ENCODE results near the gene DUSP9.

Gene DUSP9

GRCh38 chrX:153631346-153631745, 15.7 kb upstream of the DUSP9 start:
- Histone ChIP-seq H3K27me3 (ENCODE audit: control insufficient read depth, insufficient read depth, low read length) (no peaks in the 10 kb centered on the region), H3K9ac (ENCODE audit: low read depth, low read length) (no peak overlapping the region), H3K4me3 (ENCODE audit: low read depth, low read length) (no peak overlapping the region), H3K27ac (ENCODE audit: low read depth, low read length) (no peak overlapping the region), H3K9me3 (ENCODE audit: control insufficient read depth, insufficient read depth, low read length) (peaks cover 24% of the 10 kb centered on the region; the same call in 1 of the 2 replicates), H3K4me1 (ENCODE audit: control insufficient read depth, insufficient read depth, low read length) (no peaks in the 10 kb centered on the region), H3K36me3 (ENCODE audit: control insufficient read depth, insufficient read depth, low read length) (no peaks in the 10 kb centered on the region)

- H3K36me3 ChIP-seq (ENCODE audit: control insufficient read depth, insufficient read depth, low read length) = no peaks in the 10 kb centered on the region
- H3K4me3 ChIP-seq (ENCODE audit: low read depth, low read length) = no peak overlapping the region
- H3K9ac ChIP-seq (ENCODE audit: low read depth, low read length) = no peak overlapping the region
- H3K4me1 ChIP-seq (ENCODE audit: control insufficient read depth, insufficient read depth, low read length) = no peaks in the 10 kb centered on the region
- H3K27ac ChIP-seq (ENCODE audit: low read depth, low read length) = no peak overlapping the region
- H3K9me3 ChIP-seq (ENCODE audit: control insufficient read depth, insufficient read depth, low read length) = peaks cover 24% of the 10 kb centered on the region; the same call in 1 of the 2 replicates
- no peaks in the 10 kb centered on the region for H3K27me3 ChIP-seq (ENCODE audit: control insufficient read depth, insufficient read depth, low read length)
Measured at GRCh38 chrX:153631907-153632594, 15.0 kb upstream of the DUSP9 start.

- H3K27ac ChIP-seq (ENCODE audit: low read depth, low read length) = no peak overlapping the region
- no peaks in the 10 kb centered on the region for H3K36me3 ChIP-seq (ENCODE audit: control insufficient read depth, insufficient read depth, low read length)
- peaks cover 28% of the 10 kb centered on the region; the same call in 1 of the 2 replicates for H3K9me3 ChIP-seq (ENCODE audit: control insufficient read depth, insufficient read depth, low read length)
- no peak overlapping the region for H3K4me3 ChIP-seq (ENCODE audit: low read depth, low read length)
- H3K9ac ChIP-seq (ENCODE audit: low read depth, low read length) = no peak overlapping the region
- no peaks in the 10 kb centered on the region for H3K27me3 ChIP-seq (ENCODE audit: control insufficient read depth, insufficient read depth, low read length)
- no peaks in the 10 kb centered on the region for H3K4me1 ChIP-seq (ENCODE audit: control insufficient read depth, insufficient read depth, low read length)
Measured at GRCh38 chrX:153632595-153632946, 14.4 kb upstream of the DUSP9 start.

GRCh38 chrX:153633048-153633447, 14.0 kb upstream of the DUSP9 start:
- H3K27me3 ChIP-seq (ENCODE audit: control insufficient read depth, insufficient read depth, low read length) = no peaks in the 10 kb centered on the region
- H3K4me1 ChIP-seq (ENCODE audit: control insufficient read depth, insufficient read depth, low read length) = no peaks in the 10 kb centered on the region
- no peaks in the 10 kb centered on the region for H3K36me3 ChIP-seq (ENCODE audit: control insufficient read depth, insufficient read depth, low read length)
- H3K9me3 ChIP-seq (ENCODE audit: control insufficient read depth, insufficient read depth, low read length) = peaks cover 28% of the 10 kb centered on the region; the same call in 1 of the 2 replicates
- H3K9ac ChIP-seq (ENCODE audit: low read depth, low read length) = no peak overlapping the region
- no peak overlapping the region for H3K27ac ChIP-seq (ENCODE audit: low read depth, low read length)
- H3K4me3 ChIP-seq (ENCODE audit: low read depth, low read length) = no peak overlapping the region

GRCh38 chrX:153633607-153634180, 13.3 kb upstream of the DUSP9 start:
- Histone ChIP-seq H3K27me3 (ENCODE audit: control insufficient read depth, insufficient read depth, low read length) (no peaks in the 10 kb centered on the region), H3K4me3 (ENCODE audit: low read depth, low read length) (no peak overlapping the region), H3K4me1 (ENCODE audit: control insufficient read depth, insufficient read depth, low read length) (no peaks in the 10 kb centered on the region), H3K9ac (ENCODE audit: low read depth, low read length) (no peak overlapping the region), H3K36me3 (ENCODE audit: control insufficient read depth, insufficient read depth, low read length) (no peaks in the 10 kb centered on the region), H3K9me3 (ENCODE audit: control insufficient read depth, insufficient read depth, low read length) (peaks cover 22% of the 10 kb centered on the region; the same call in 1 of the 2 replicates), H3K27ac (ENCODE audit: low read depth, low read length) (no peak overlapping the region)

GRCh38 chrX:153634236-153634635, 12.8 kb upstream of the DUSP9 start:
- no peaks in the 10 kb centered on the region for H3K36me3 ChIP-seq (ENCODE audit: control insufficient read depth, insufficient read depth, low read length)
- H3K27me3 ChIP-seq (ENCODE audit: control insufficient read depth, insufficient read depth, low read length) = no peaks in the 10 kb centered on the region
- H3K27ac ChIP-seq (ENCODE audit: low read depth, low read length) = no peak overlapping the region
- no peak overlapping the region for H3K4me3 ChIP-seq (ENCODE audit: low read depth, low read length)
- no peak overlapping the region for H3K9ac ChIP-seq (ENCODE audit: low read depth, low read length)
- H3K4me1 ChIP-seq (ENCODE audit: control insufficient read depth, insufficient read depth, low read length) = no peaks in the 10 kb centered on the region
- peaks cover 22% of the 10 kb centered on the region; the same call in 1 of the 2 replicates for H3K9me3 ChIP-seq (ENCODE audit: control insufficient read depth, insufficient read depth, low read length)

GRCh38 chrX:153634832-153635231, 12.2 kb upstream of the DUSP9 start:
- H3K9ac ChIP-seq (ENCODE audit: low read depth, low read length) = no peak overlapping the region
- no peak overlapping the region for H3K4me3 ChIP-seq (ENCODE audit: low read depth, low read length)
- H3K4me1 ChIP-seq (ENCODE audit: control insufficient read depth, insufficient read depth, low read length) = no peaks in the 10 kb centered on the region
- peaks cover 19% of the 10 kb centered on the region; the same call in 1 of the 2 replicates for H3K9me3 ChIP-seq (ENCODE audit: control insufficient read depth, insufficient read depth, low read length)
- H3K27ac ChIP-seq (ENCODE audit: low read depth, low read length) = no peak overlapping the region
- no peaks in the 10 kb centered on the region for H3K36me3 ChIP-seq (ENCODE audit: control insufficient read depth, insufficient read depth, low read length)
- H3K27me3 ChIP-seq (ENCODE audit: control insufficient read depth, insufficient read depth, low read length) = no peaks in the 10 kb centered on the region; the same call in 1 of the 2 replicates

- peaks cover 18% of the 10 kb centered on the region; the same call in 1 of the 2 replicates for H3K9me3 ChIP-seq (ENCODE audit: control insufficient read depth, insufficient read depth, low read length)
- H3K27ac ChIP-seq (ENCODE audit: low read depth, low read length) = no peak overlapping the region
- H3K4me1 ChIP-seq (ENCODE audit: control insufficient read depth, insufficient read depth, low read length) = no peaks in the 10 kb centered on the region
- H3K27me3 ChIP-seq (ENCODE audit: control insufficient read depth, insufficient read depth, low read length) = peaks cover 5% of the 10 kb centered on the region
- H3K4me3 ChIP-seq (ENCODE audit: low read depth, low read length) = no peak overlapping the region
- no peak overlapping the region for H3K9ac ChIP-seq (ENCODE audit: low read depth, low read length)
- no peaks in the 10 kb centered on the region for H3K36me3 ChIP-seq (ENCODE audit: control insufficient read depth, insufficient read depth, low read length)
Measured at GRCh38 chrX:153635388-153635787, 11.6 kb upstream of the DUSP9 start.

- Histone ChIP-seq H3K27ac (ENCODE audit: low read depth, low read length) (no peak overlapping the region), H3K9ac (ENCODE audit: low read depth, low read length) (no peak overlapping the region), H3K4me3 (ENCODE audit: low read depth, low read length) (no peak overlapping the region), H3K36me3 (ENCODE audit: control insufficient read depth, insufficient read depth, low read length) (no peaks in the 10 kb centered on the region), H3K4me1 (ENCODE audit: control insufficient read depth, insufficient read depth, low read length) (no peaks in the 10 kb centered on the region), H3K27me3 (ENCODE audit: control insufficient read depth, insufficient read depth, low read length) (peaks cover 12% of the 10 kb centered on the region), H3K9me3 (ENCODE audit: control insufficient read depth, insufficient read depth, low read length) (peaks cover 22% of the 10 kb centered on the region; the same call in 1 of the 2 replicates)
Measured at GRCh38 chrX:153635788-153636668, 11.0 kb upstream of the DUSP9 start.

GRCh38 chrX:153636716-153637115, 10.3 kb upstream of the DUSP9 start:
- H3K9ac ChIP-seq (ENCODE audit: low read depth, low read length) = no peak overlapping the region
- no peak overlapping the region for H3K4me3 ChIP-seq (ENCODE audit: low read depth, low read length)
- peaks cover 22% of the 10 kb centered on the region; the same call in 1 of the 2 replicates for H3K9me3 ChIP-seq (ENCODE audit: control insufficient read depth, insufficient read depth, low read length)
- peaks cover 18% of the 10 kb centered on the region for H3K27me3 ChIP-seq (ENCODE audit: control insufficient read depth, insufficient read depth, low read length)
- no peak overlapping the region for H3K27ac ChIP-seq (ENCODE audit: low read depth, low read length)
- H3K4me1 ChIP-seq (ENCODE audit: control insufficient read depth, insufficient read depth, low read length) = no peaks in the 10 kb centered on the region; the same call in 1 of the 2 replicates
- H3K36me3 ChIP-seq (ENCODE audit: control insufficient read depth, insufficient read depth, low read length) = no peaks in the 10 kb centered on the region
